Liver (tissue), 9 donors: ENCODE results near the gene ARHGEF26. TPM values are rescaled to one million over a fixed set of nuclear protein-coding genes. Genes with fewer than 3 reads are reported as not detected.

ENCODE experiments used
- DNase-seq: peaks from one replicate; pipeline ENCODE4 v3.0.0-alpha.2; 2017; ENCODE audit warnings: low spot score
- H3K27ac ChIP-seq, 2 donors: one replicate each; pipeline ENCODE4 v1.7.0; 2013; ENCODE audit warnings: inconsistent platforms in 2 of 2, low read length in 2 of 2, control low read depth in 1 of 2, low read depth in 1 of 2, mild to moderate bottlenecking in 1 of 2
- H3K27me3 ChIP-seq, 4 donors: one replicate each; pipeline versions ENCODE4 v1.6.1 to v1.7.0; 2013; ENCODE audit warnings: low read length in 3 of 4, inconsistent platforms in 1 of 4, mild to moderate bottlenecking in 1 of 4, moderate library complexity in 1 of 4; ENCODE audit not compliant: control insufficient read depth in 4 of 4, insufficient read depth in 4 of 4
- H3K36me3 ChIP-seq, 4 donors: one replicate each; pipeline versions ENCODE4 v1.6.1 to v1.7.0; 2013; ENCODE audit warnings: low read length in 3 of 4, mild to moderate bottlenecking in 3 of 4, low read depth in 1 of 4, moderate library complexity in 1 of 4; ENCODE audit not compliant: control insufficient read depth in 4 of 4, insufficient read depth in 3 of 4
- H3K4me1 ChIP-seq, 4 donors: one replicate each; pipeline versions ENCODE4 v1.6.1 to v1.7.0; 2013; ENCODE audit warnings: low read length in 3 of 4, mild to moderate bottlenecking in 3 of 4, moderate library complexity in 1 of 4; ENCODE audit not compliant: control insufficient read depth in 4 of 4, insufficient read depth in 4 of 4
- H3K4me3 ChIP-seq, 3 donors: one replicate each; pipeline versions ENCODE4 v1.6.1 to v1.7.0; 2013; ENCODE audit warnings: low read length in 3 of 3, control low read depth in 1 of 3, low read depth in 1 of 3, mild to moderate bottlenecking in 1 of 3
- H3K9ac ChIP-seq, 2 donors: one replicate each; pipeline ENCODE4 v1.7.0; 2013; ENCODE audit warnings: low read length in 2 of 2, mild to moderate bottlenecking in 2 of 2, moderate library complexity in 2 of 2, control low read depth in 1 of 2, low read depth in 1 of 2
- H3K9me3 ChIP-seq, 4 donors: one replicate each; pipeline versions ENCODE4 v1.6.1 to v1.7.0; 2013; ENCODE audit warnings: low read length in 3 of 4; ENCODE audit not compliant: control insufficient read depth in 4 of 4
- EGR1 ChIP-seq, 2 donors: IDR thresholded peaks; 2 replicates each; pipeline ENCODE4 v1.6.1; 2016 to 2018; ENCODE audit warnings: antibody characterized with exemption in 2 of 2, low read depth in 2 of 2
- FOXA1 ChIP-seq: IDR thresholded peaks from 2 replicates; pipeline ENCODE4 v1.6.1; 2016; ENCODE audit warnings: antibody characterized with exemption
- FOXA2 ChIP-seq: IDR thresholded peaks from 2 replicates; pipeline ENCODE4 v1.6.1; 2016; ENCODE audit warnings: antibody characterized with exemption
- GABPA ChIP-seq, 2 donors: IDR thresholded peaks in 1 of 2; conservative IDR thresholded peaks in 1 of 2; 2 replicates each; pipeline ENCODE4 v1.6.1; 2016; ENCODE audit warnings: antibody characterized with exemption in 2 of 2, mild to moderate bottlenecking in 1 of 2, moderate library complexity in 1 of 2
- JUND ChIP-seq, 2 donors: IDR thresholded peaks; 2 replicates each; pipeline ENCODE4 v1.6.1; 2016; ENCODE audit warnings: antibody characterized with exemption in 2 of 2
- NR2F2 ChIP-seq: IDR thresholded peaks from 2 replicates; pipeline ENCODE4 v1.6.1; 2016; ENCODE audit warnings: antibody characterized with exemption
- RAD21 ChIP-seq, 2 donors: IDR thresholded peaks; 2 replicates each; pipeline ENCODE4 v1.6.1; 2016; ENCODE audit warnings: antibody characterized with exemption in 2 of 2, mild to moderate bottlenecking in 2 of 2
- RXRA ChIP-seq, 2 donors: IDR thresholded peaks; 2 replicates each; pipeline ENCODE4 v1.6.1; 2017 to 2018; ENCODE audit warnings: antibody characterized with exemption in 2 of 2, mild to moderate bottlenecking in 1 of 2
- SP1 ChIP-seq: IDR thresholded peaks from 2 replicates; pipeline ENCODE4 v1.6.1; 2018; ENCODE audit warnings: antibody characterized with exemption, mild to moderate bottlenecking
- TAF1 ChIP-seq: conservative IDR thresholded peaks from 2 replicates; pipeline ENCODE4 v1.6.1; 2016; ENCODE audit warnings: antibody characterized with exemption, mild to moderate bottlenecking
- WGBS: extraction: QIAGEN DNeasy Blood & Tissue Kit; methylation state at CpG from one replicate; pipeline ENCODE4 v1.1.7; 2013; 5-methylcytosine and 5-hydroxymethylcytosine counted together
- polyA plus RNA-seq, 2 donors: library from polyadenylated mRNA; stranded (reverse) in 1 of 2; unstranded in 1 of 2; fragments of 200-250 nt in 1 of 2; fragments of >200 nt in 1 of 2; fragmentation: Nextera tagmentation in 1 of 2; extraction: Ambion mirVana in 1 of 2; gene quantifications; one replicate each; pipeline versions ENCODE4 v1.2.1 to v1.2.3, GENCODE V29; 2013 to 2015
- total RNA-seq, 2 donors: library from RNA; depleted of rRNA; stranded (reverse); fragments of >200 nt; gene quantifications; one replicate each; pipeline ENCODE4 v1.2.3, GENCODE V29; 2014
- TF ChIP-seq, protein P1 (sequence below): IDR thresholded peaks from 2 replicates; pipeline ENCODE4 v1.6.1; 2016; ENCODE audit warnings: antibody characterized with exemption
- TF ChIP-seq, protein P2 (sequence below): fragments of 150-350 bp; IDR thresholded peaks from 2 replicates; pipeline ENCODE4 v1.5.1; 2017; ENCODE audit warnings: improper control_type of control experiment, low read depth, low read length; ENCODE audit not compliant: missing input control
- TF ChIP-seq, protein P3 (sequence below): IDR thresholded peaks from 2 replicates; pipeline ENCODE4 v1.6.1; 2016; ENCODE audit warnings: antibody characterized with exemption
- TF ChIP-seq, protein P4 (sequence below): IDR thresholded peaks from 2 replicates; pipeline ENCODE4 v1.6.1; 2016; ENCODE audit warnings: antibody characterized with exemption, mild to moderate bottlenecking
- TF ChIP-seq, protein P5 (sequence below): IDR thresholded peaks from 2 replicates; pipeline ENCODE4 v1.6.1; 2016; ENCODE audit warnings: antibody characterized with exemption
- donor health status: healthy.
- donor health status: healthy.
- donor health status: healthy.
- donor health status: healthy.
- donor health status: healthy.

ARHGEF26 gene
- total and polyA plus RNA-seq, 4 donors, result 1.4 to 27.9 (median 18.7) TPM

DNA sequence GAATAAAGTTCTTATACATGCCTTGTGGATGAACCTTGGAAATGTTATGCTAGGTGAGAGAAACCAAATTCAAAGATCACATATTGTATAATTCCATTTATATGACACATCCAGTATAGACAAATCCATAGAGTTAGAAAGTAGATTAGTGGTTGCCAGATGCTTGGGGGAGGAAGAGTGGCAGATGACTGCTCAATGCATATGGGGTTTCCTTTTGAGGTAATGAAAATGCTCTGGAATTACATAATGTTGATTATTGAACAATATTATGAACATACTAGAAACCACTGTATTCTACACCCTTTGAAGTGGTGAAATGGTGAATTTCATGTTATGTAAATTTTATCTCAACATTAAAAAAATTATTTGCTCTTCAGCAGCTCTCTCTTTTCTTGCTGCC is 102.3 kb downstream of the ARHGEF26 start:
- no peak for DNase-seq

DNA sequence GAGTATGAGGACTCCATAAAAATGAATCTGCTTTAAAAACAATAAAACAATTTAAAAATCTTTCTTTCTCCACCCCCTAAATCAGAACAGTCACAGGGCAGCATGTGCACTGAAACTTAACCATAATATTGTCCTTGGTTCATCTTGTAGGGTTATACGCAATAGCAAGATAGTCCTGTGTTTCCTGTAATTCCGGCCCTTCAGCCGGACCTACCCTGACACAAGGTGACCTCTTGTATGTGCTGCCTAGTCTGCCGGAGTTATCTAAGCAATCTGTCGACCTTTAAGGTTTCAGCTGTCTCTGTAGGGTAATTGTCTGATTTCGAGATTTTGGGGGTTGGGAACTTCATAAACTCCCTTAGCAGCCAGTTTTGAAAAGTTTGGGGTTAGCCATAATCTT is 103.2 kb downstream of the ARHGEF26 start:
- H3K4me3 ChIP-seq, result no peak overlapping the region
- 68% methylated on average over 6 of the region's 6 CpGs for WGBS
- H3K27ac ChIP-seq, result no peak overlapping the region
- H3K9ac ChIP-seq, result no peak overlapping the region
- DNase-seq, result no peak
- peaks cover 0 to 4% (median under 1%) of the 10 kb centered on the region in 4 donors for H3K4me1 ChIP-seq
- no peaks in the 10 kb centered on the region for H3K27me3 ChIP-seq
- no peaks in the 10 kb centered on the region for H3K9me3 ChIP-seq
- H3K36me3 ChIP-seq, result peaks cover 4 to 22% (median 10%) of the 10 kb centered on the region in 4 donors
- TF ChIP-seq JUND (IDR thresholded peaks at IDR 0.05) (no peak), EGR1 (IDR thresholded peaks at IDR 0.05; ENCODE audit: low read depth in 2 of 2) (no peak), FOXA2 (no peak), TAF1 (no peak), RAD21 (IDR thresholded peaks at IDR 0.05) (no peak), GABPA (IDR thresholded peaks at IDR 0.05 in 1 of 2, conservative IDR thresholded peaks at IDR 0.05 in 1 of 2) (no peak)
- TF ChIP-seq, protein P1, sequence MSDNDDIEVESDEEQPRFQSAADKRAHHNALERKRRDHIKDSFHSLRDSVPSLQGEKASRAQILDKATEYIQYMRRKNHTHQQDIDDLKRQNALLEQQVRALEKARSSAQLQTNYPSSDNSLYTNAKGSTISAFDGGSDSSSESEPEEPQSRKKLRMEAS, result no peak
- TF ChIP-seq, protein P2, sequence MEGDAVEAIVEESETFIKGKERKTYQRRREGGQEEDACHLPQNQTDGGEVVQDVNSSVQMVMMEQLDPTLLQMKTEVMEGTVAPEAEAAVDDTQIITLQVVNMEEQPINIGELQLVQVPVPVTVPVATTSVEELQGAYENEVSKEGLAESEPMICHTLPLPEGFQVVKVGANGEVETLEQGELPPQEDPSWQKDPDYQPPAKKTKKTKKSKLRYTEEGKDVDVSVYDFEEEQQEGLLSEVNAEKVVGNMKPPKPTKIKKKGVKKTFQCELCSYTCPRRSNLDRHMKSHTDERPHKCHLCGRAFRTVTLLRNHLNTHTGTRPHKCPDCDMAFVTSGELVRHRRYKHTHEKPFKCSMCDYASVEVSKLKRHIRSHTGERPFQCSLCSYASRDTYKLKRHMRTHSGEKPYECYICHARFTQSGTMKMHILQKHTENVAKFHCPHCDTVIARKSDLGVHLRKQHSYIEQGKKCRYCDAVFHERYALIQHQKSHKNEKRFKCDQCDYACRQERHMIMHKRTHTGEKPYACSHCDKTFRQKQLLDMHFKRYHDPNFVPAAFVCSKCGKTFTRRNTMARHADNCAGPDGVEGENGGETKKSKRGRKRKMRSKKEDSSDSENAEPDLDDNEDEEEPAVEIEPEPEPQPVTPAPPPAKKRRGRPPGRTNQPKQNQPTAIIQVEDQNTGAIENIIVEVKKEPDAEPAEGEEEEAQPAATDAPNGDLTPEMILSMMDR, result no peak
- TF ChIP-seq, protein P3, sequence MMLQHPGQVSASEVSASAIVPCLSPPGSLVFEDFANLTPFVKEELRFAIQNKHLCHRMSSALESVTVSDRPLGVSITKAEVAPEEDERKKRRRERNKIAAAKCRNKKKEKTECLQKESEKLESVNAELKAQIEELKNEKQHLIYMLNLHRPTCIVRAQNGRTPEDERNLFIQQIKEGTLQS, result no peak

More for the DNA sequence above, 102.3 kb downstream of the ARHGEF26 start:
- TF ChIP-seq, protein P2, result no peak
- TF ChIP-seq, protein P4, sequence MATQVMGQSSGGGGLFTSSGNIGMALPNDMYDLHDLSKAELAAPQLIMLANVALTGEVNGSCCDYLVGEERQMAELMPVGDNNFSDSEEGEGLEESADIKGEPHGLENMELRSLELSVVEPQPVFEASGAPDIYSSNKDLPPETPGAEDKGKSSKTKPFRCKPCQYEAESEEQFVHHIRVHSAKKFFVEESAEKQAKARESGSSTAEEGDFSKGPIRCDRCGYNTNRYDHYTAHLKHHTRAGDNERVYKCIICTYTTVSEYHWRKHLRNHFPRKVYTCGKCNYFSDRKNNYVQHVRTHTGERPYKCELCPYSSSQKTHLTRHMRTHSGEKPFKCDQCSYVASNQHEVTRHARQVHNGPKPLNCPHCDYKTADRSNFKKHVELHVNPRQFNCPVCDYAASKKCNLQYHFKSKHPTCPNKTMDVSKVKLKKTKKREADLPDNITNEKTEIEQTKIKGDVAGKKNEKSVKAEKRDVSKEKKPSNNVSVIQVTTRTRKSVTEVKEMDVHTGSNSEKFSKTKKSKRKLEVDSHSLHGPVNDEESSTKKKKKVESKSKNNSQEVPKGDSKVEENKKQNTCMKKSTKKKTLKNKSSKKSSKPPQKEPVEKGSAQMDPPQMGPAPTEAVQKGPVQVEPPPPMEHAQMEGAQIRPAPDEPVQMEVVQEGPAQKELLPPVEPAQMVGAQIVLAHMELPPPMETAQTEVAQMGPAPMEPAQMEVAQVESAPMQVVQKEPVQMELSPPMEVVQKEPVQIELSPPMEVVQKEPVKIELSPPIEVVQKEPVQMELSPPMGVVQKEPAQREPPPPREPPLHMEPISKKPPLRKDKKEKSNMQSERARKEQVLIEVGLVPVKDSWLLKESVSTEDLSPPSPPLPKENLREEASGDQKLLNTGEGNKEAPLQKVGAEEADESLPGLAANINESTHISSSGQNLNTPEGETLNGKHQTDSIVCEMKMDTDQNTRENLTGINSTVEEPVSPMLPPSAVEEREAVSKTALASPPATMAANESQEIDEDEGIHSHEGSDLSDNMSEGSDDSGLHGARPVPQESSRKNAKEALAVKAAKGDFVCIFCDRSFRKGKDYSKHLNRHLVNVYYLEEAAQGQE, result no peak
- TF ChIP-seq FOXA2 (no peak), FOXA1 (no peak), RAD21 (IDR thresholded peaks at IDR 0.05) (no peak), SP1 (no peak), NR2F2 (no peak), JUND (IDR thresholded peaks at IDR 0.05) (no peak), RXRA (IDR thresholded peaks at IDR 0.05) (no peak)
- TF ChIP-seq, protein P5, sequence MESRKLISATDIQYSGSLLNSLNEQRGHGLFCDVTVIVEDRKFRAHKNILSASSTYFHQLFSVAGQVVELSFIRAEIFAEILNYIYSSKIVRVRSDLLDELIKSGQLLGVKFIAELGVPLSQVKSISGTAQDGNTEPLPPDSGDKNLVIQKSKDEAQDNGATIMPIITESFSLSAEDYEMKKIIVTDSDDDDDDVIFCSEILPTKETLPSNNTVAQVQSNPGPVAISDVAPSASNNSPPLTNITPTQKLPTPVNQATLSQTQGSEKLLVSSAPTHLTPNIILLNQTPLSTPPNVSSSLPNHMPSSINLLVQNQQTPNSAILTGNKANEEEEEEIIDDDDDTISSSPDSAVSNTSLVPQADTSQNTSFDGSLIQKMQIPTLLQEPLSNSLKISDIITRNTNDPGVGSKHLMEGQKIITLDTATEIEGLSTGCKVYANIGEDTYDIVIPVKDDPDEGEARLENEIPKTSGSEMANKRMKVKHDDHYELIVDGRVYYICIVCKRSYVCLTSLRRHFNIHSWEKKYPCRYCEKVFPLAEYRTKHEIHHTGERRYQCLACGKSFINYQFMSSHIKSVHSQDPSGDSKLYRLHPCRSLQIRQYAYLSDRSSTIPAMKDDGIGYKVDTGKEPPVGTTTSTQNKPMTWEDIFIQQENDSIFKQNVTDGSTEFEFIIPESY, result no peak
- TF ChIP-seq, protein P3, result no peak
- TF ChIP-seq, protein P1, result no peak
- H3K27me3 ChIP-seq, result no peaks in the 10 kb centered on the region
- no peak overlapping the region for H3K9ac ChIP-seq
- no peak overlapping the region for H3K4me3 ChIP-seq
- peaks cover under 1 to 26% (median 8%) of the 10 kb centered on the region in 4 donors for H3K36me3 ChIP-seq
- no peaks in the 10 kb centered on the region for H3K9me3 ChIP-seq
- peaks cover 0 to 4% (median under 1%) of the 10 kb centered on the region in 4 donors for H3K4me1 ChIP-seq
- H3K27ac ChIP-seq, result no peak overlapping the region
